ENCODE data around the gene QPRT. TPM values are rescaled to one million over a fixed set of nuclear protein-coding genes. Genes with fewer than 3 reads are reported as not detected.
"Not testable (repeated sequence)": the region's sequence is repeated elsewhere in the genome, so short reads cannot be mapped to it uniquely, and the experiment has no call there.

Gene QPRT
- total and polyA plus RNA-seq, 7 experiments from 2014 or later: 0.54 to 6.5 (median 0.90) TPM

- H3K4me1 ChIP-seq (ENCODE audit: control insufficient read depth in 2 of 2, insufficient read depth in 2 of 2, low read length in 2 of 2): peaks cover 14 to 16% of the 10 kb centered on the region in 2 donors
- Mint-ChIP-seq H3K4me1 (peaks cover 28 to 57% (median 41%) of the 10 kb centered on the region in 7 donors), H3K4me3 (peak overlapping the region in 2 of 10 donors; percentile 54 to 67), H3K27ac (peak overlapping the region in 8 of 9 donors; percentile 9 to 94 (median 62)), H3K36me3 (peaks cover 0 to 25% (median 7%) of the 10 kb centered on the region in 5 donors), H3K27me3 (peaks cover 0 to 15% (median 0%) of the 10 kb centered on the region in 5 donors)
- H3K4me3 ChIP-seq (ENCODE audit: low read length); H3K36me3 ChIP-seq (ENCODE audit: control insufficient read depth in 2 of 3, insufficient read depth in 3 of 3, low read length in 3 of 3); H3K27ac ChIP-seq (ENCODE audit: low read depth, low read length); H3K27me3 ChIP-seq (ENCODE audit: control insufficient read depth in 2 of 2, insufficient read depth in 2 of 2, low read length in 2 of 2); intact Hi-C loops (cut with micrococcal nuclease); H3K9me3 ChIP-seq (ENCODE audit: control insufficient read depth in 2 of 3, low read length in 3 of 3); H3K9me3 Mint-ChIP-seq: not testable (repeated sequence)
- ChIA-PET CTCF (interaction anchor here (1.0 to 1.2 kb wide), 3 partner anchors 30 to 58 kb away, joined by 4 to 6 read pairs (median 5); partner anchors contain the start of gene KIF22), POLR2A (interaction anchor here (0.6 to 4.7 kb wide), 7 partner anchors 10 to 72 kb away, joined by 3 to 33 read pairs (median 7); partner anchors contain the start of genes C16orf54 and KIF22)
- ATAC-seq: peak; percentile 43
- DNase-seq: peak in 1 of 9 donors; percentile 63
Observed at GRCh38 chr16:29731768-29732601, 53.0 kb downstream of the QPRT start.

GRCh38 chr16:29734786-29735185, 55.8 kb downstream of the QPRT start:
- Mint-ChIP-seq H3K9me3 (peaks cover 0 to 7% (median 2%) of the 10 kb centered on the region in 11 donors), H3K4me3 (no peak overlapping the region), H3K4me1 (peaks cover 45 to 74% (median 61%) of the 10 kb centered on the region in 7 donors), H3K27ac (peak overlapping the region in 6 of 9 donors; percentile 31 to 91 (median 48)), H3K27me3 (no peaks in the 10 kb centered on the region), H3K36me3 (peaks cover 2 to 34% (median 8%) of the 10 kb centered on the region in 5 donors)
- CTCF ChIA-PET: interaction anchor here (0.6 to 1.6 kb wide), 3 partner anchors 14 to 53 kb away, joined by 3 to 7 read pairs (median 4); no protein-coding TSS in a partner anchor
- Histone ChIP-seq H3K27me3 (ENCODE audit: control insufficient read depth in 2 of 2, insufficient read depth in 2 of 2, low read length in 2 of 2) (no peaks in the 10 kb centered on the region), H3K27ac (ENCODE audit: low read depth, low read length) (no peak overlapping the region), H3K9me3 (ENCODE audit: control insufficient read depth in 2 of 3, low read length in 3 of 3) (no peaks in the 10 kb centered on the region), H3K36me3 (ENCODE audit: control insufficient read depth in 2 of 3, insufficient read depth in 3 of 3, low read length in 3 of 3) (no peaks in the 10 kb centered on the region), H3K4me1 (ENCODE audit: control insufficient read depth in 2 of 2, insufficient read depth in 2 of 2, low read length in 2 of 2) (peaks cover 36 to 41% of the 10 kb centered on the region in 2 donors), H3K4me3 (ENCODE audit: low read length) (no peak overlapping the region)
- intact Hi-C loops (cut with micrococcal nuclease): no loop called here
- no peak for ATAC-seq
- POLR2A ChIA-PET: interaction anchor here (0.7 to 7.0 kb wide), 6 partner anchors 10 to 84 kb away, joined by 3 to 60 read pairs (median 6); partner anchors contain the start of genes C16orf54, KIF22 and PAGR1
- no peak for DNase-seq

DNA sequence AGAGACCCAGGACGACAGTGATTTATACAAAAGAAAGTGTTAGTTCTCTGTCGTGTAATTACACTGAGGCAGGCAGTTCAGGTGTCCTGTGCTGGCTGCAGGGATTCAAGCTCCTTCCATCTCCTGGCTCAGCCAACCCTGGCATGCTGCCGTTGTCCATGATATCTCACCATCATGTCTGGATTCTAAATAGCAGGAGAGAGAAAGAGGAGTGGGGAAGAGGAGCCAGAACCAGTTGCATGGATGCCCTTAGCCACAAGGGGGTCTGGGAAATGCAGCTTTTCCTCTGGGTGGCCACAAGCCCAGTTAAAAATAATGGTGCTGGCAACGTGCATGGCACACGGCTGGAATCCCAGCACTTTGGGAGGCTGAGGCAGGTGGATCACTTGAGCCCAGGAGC, 57.1 kb downstream of the QPRT start:
- Histone ChIP-seq H3K36me3 (ENCODE audit: control insufficient read depth in 2 of 3, insufficient read depth in 3 of 3, low read length in 3 of 3) (no peaks in the 10 kb centered on the region), H3K27ac (ENCODE audit: low read depth, low read length) (no peak overlapping the region), H3K4me1 (ENCODE audit: control insufficient read depth in 2 of 2, insufficient read depth in 2 of 2, low read length in 2 of 2) (peaks cover 49% of the 10 kb centered on the region in 2 donors), H3K9me3 (ENCODE audit: control insufficient read depth in 2 of 3, low read length in 3 of 3) (no peaks in the 10 kb centered on the region), H3K4me3 (ENCODE audit: low read length) (no peak overlapping the region), H3K27me3 (ENCODE audit: control insufficient read depth in 2 of 2, insufficient read depth in 2 of 2, low read length in 2 of 2) (no peaks in the 10 kb centered on the region)
- ATAC-seq: no peak
- Mint-ChIP-seq H3K27ac (peak overlapping the region in 7 of 9 donors; percentile 49 to 95 (median 91)), H3K4me3 (peak overlapping the region in 4 of 10 donors; percentile 1 to 50 (median 40)), H3K27me3 (no peaks in the 10 kb centered on the region), H3K9me3 (peaks cover 0 to 7% (median 3%) of the 10 kb centered on the region in 11 donors), H3K36me3 (peaks cover 7 to 42% (median 17%) of the 10 kb centered on the region in 5 donors), H3K4me1 (peaks cover 55 to 79% (median 67%) of the 10 kb centered on the region in 7 donors)
- ChIA-PET CTCF (interaction anchor here (0.7 kb wide), 1 partner anchor 71 kb away, joined by 3 read pairs; no protein-coding TSS in a partner anchor), POLR2A (interaction anchor here (0.7 to 7.0 kb wide), 6 partner anchors 8 to 54 kb away, joined by 3 to 60 read pairs (median 4); partner anchors contain the start of genes C16orf54 and KIF22)
- DNase-seq: no peak
- intact Hi-C loops (cut with micrococcal nuclease): no loop called here

DNA sequence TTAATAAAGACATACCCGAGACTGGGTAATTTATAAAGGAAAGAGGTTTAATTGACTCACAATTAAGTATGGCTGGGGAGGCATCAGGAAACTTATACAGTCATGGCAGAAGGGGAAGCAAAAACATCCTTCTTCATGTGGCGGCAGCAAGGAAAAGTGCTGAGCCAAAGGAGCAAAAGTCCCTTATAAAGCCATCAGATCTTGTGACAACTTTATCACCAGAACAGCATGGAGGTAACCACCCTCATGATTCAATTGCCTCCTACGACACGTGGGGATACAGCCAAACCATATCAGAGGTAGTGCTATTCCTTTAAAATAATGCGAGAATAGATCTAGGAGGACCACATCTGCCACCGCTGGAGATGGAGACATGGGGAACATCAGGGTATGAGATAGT, 57.8 kb downstream of the QPRT start:
- H3K9me3 Mint-ChIP-seq: peaks cover 0 to 7% (median 1%) of the 10 kb centered on the region in 11 donors
- ChIA-PET POLR2A (interaction anchor here (0.7 to 7.0 kb wide), 7 partner anchors 9 to 921 kb away, joined by 3 to 60 read pairs (median 4); partner anchors contain the start of genes C16orf54 and KIF22), CTCF (interaction anchor here (0.7 to 1.0 kb wide), 2 partner anchors 48 to 71 kb away, joined by 3 read pairs; no protein-coding TSS in a partner anchor)
- H3K36me3 ChIP-seq (ENCODE audit: control insufficient read depth in 2 of 3, insufficient read depth in 3 of 3, low read length in 3 of 3): peaks cover 0 to 6% (median 0%) of the 10 kb centered on the region in 3 experiments
- H3K27me3 ChIP-seq (ENCODE audit: control insufficient read depth in 2 of 2, insufficient read depth in 2 of 2, low read length in 2 of 2): no peaks in the 10 kb centered on the region
- DNase-seq: no peak
- H3K4me3 ChIP-seq (ENCODE audit: low read length): no peak overlapping the region
- H3K9me3 ChIP-seq (ENCODE audit: control insufficient read depth in 2 of 3, low read length in 3 of 3): no peaks in the 10 kb centered on the region
- intact Hi-C loops (cut with micrococcal nuclease): no loop called here
- H3K36me3 Mint-ChIP-seq: peaks cover 7 to 46% (median 22%) of the 10 kb centered on the region in 5 donors
- ATAC-seq: peak; percentile 18
- peaks cover 54 to 56% of the 10 kb centered on the region in 2 donors for H3K4me1 ChIP-seq (ENCODE audit: control insufficient read depth in 2 of 2, insufficient read depth in 2 of 2, low read length in 2 of 2)
- peaks cover 58 to 83% (median 71%) of the 10 kb centered on the region in 7 donors for H3K4me1 Mint-ChIP-seq
- peak overlapping the region in 7 of 10 donors; percentile 9 to 50 (median 23) for H3K4me3 Mint-ChIP-seq
- no peaks in the 10 kb centered on the region for H3K27me3 Mint-ChIP-seq
- no peak overlapping the region for H3K27ac ChIP-seq (ENCODE audit: low read depth, low read length)
- peak overlapping the region in 8 of 9 donors; percentile 85 to 99 (median 92) for H3K27ac Mint-ChIP-seq

DNA sequence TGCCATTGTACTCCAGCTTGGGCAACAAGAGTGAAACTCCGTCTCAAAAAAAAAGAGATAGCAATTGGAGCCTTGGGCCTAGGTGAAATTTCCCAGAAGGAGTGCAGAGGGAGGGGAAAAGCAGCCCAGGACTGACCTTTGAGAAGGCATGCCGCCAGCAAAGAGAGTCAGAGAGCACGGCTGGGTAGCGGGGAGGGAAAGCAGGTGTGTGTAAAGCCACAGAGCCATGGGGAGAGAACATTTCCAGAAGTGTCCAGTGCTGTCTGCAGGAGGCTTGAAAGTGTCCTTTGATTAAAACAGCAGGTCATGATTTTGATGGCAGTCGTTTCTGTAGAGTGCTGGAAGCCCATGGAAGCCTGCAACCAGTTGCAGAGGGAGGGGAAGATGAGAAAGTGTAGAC, 58.7 kb downstream of the QPRT start:
- peaks cover 0 to 6% (median 0%) of the 10 kb centered on the region in 11 donors for H3K9me3 Mint-ChIP-seq
- CTCF ChIA-PET: interaction anchor here (0.9 to 2.3 kb wide), 4 partner anchors 19 to 104 kb away, joined by 6 to 13 read pairs (median 10); partner anchors contain the start of gene KIF22

More for the DNA sequence above, 58.7 kb downstream of the QPRT start:
- intact Hi-C loops (cut with micrococcal nuclease): loop anchor here (1.0 to 2.0 kb wide), 8 partner anchors 9 to 79 kb away; partner anchors contain the start of genes KIF22 (in 2 of the 2) and PAGR1 (in 1 of the 2)
- peaks cover 0 to 14% (median 0%) of the 10 kb centered on the region in 3 experiments for H3K36me3 ChIP-seq (ENCODE audit: control insufficient read depth in 2 of 3, insufficient read depth in 3 of 3, low read length in 3 of 3)
- no peak for ATAC-seq
- no peaks in the 10 kb centered on the region for H3K9me3 ChIP-seq (ENCODE audit: control insufficient read depth in 2 of 3, low read length in 3 of 3)
- peak overlapping the region; percentile 82 to 99 (median 91) for H3K27ac Mint-ChIP-seq
- H3K4me3 ChIP-seq (ENCODE audit: low read length): peak overlapping the region; percentile 18
- peaks cover 7 to 47% (median 30%) of the 10 kb centered on the region in 5 donors for H3K36me3 Mint-ChIP-seq
- no peaks in the 10 kb centered on the region for H3K27me3 ChIP-seq (ENCODE audit: control insufficient read depth in 2 of 2, insufficient read depth in 2 of 2, low read length in 2 of 2)
- no peak for DNase-seq
- peak overlapping the region; percentile 55 to 96 (median 64) for H3K4me3 Mint-ChIP-seq
- H3K4me1 Mint-ChIP-seq: peaks cover 58 to 88% (median 76%) of the 10 kb centered on the region in 7 donors
- POLR2A ChIA-PET: interaction anchor here (0.6 to 7.0 kb wide), 11 partner anchors 8 to 328 kb away, joined by 4 to 60 read pairs (median 13); partner anchors contain the start of genes ALDOA and KIF22
- peaks cover 62 to 64% of the 10 kb centered on the region in 2 donors for H3K4me1 ChIP-seq (ENCODE audit: control insufficient read depth in 2 of 2, insufficient read depth in 2 of 2, low read length in 2 of 2)
- no peaks in the 10 kb centered on the region for H3K27me3 Mint-ChIP-seq
- peak overlapping the region; percentile 80 for H3K27ac ChIP-seq (ENCODE audit: low read depth, low read length)
